GM19452 (cell line): ENCODE data around the gene CEP152.
"Not testable (repeated sequence)": the region's sequence is repeated elsewhere in the genome, so short reads cannot be mapped to it uniquely, and the experiment has no call there.

Source experiments
- ATAC-seq: cut with Tn5 transposase; IDR thresholded peaks from one replicate; pipeline ENCODE4 v1.9.1; 2021; ENCODE audit not compliant: unreplicated experiment

CEP152 gene, protein sequence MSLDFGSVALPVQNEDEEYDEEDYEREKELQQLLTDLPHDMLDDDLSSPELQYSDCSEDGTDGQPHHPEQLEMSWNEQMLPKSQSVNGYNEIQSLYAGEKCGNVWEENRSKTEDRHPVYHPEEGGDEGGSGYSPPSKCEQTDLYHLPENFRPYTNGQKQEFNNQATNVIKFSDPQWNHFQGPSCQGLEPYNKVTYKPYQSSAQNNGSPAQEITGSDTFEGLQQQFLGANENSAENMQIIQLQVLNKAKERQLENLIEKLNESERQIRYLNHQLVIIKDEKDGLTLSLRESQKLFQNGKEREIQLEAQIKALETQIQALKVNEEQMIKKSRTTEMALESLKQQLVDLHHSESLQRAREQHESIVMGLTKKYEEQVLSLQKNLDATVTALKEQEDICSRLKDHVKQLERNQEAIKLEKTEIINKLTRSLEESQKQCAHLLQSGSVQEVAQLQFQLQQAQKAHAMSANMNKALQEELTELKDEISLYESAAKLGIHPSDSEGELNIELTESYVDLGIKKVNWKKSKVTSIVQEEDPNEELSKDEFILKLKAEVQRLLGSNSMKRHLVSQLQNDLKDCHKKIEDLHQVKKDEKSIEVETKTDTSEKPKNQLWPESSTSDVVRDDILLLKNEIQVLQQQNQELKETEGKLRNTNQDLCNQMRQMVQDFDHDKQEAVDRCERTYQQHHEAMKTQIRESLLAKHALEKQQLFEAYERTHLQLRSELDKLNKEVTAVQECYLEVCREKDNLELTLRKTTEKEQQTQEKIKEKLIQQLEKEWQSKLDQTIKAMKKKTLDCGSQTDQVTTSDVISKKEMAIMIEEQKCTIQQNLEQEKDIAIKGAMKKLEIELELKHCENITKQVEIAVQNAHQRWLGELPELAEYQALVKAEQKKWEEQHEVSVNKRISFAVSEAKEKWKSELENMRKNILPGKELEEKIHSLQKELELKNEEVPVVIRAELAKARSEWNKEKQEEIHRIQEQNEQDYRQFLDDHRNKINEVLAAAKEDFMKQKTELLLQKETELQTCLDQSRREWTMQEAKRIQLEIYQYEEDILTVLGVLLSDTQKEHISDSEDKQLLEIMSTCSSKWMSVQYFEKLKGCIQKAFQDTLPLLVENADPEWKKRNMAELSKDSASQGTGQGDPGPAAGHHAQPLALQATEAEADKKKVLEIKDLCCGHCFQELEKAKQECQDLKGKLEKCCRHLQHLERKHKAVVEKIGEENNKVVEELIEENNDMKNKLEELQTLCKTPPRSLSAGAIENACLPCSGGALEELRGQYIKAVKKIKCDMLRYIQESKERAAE (N-terminal part only)

DNA sequence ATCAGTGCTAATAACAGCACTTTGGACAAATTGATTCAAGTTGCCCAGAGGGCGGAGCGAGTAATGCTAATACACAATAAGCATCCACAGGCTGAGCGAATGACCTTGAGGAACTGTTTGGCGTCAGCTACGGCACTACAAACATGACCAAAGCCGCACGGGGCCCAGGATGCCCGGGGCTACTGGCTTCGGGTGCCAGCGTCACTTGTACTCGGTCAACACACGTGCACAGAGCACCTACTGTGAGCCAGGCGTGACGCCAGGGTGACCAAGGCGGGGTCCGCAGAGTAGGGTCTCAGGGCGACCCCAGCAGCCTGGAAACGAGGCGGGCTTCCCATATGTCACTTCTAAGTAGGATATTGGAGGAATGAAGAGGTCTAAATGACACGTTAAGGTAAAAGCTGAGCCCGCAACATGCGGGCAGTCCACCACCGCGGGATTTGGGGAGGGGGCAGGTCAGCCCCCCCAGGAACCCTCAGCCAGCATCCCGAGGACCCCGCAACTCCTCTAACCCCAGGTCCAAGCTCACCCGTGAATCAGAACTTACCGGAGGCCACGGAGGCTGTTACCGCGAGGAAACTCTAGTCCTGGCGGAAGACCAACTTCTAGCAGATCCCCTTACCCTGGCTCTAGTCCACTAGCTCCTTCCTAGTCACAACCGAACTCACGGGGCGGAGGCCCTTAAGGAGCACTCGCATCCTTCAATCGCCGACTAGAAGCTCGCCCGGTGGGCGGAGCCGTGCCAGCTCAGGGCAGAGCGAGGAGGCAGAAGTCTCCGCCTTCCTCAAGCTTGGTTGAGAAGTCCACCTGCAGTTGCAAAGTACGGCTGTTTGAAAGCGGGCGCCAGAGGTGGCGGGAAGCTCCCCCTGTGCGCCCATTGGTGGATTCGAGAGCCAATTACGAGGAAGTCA, at the start of gene CEP152:
CEP152 (minus strand) TSS at position 656 of the 911 bp plus-strand sequence. CDS start 5,420 bp downstream, outside the sequence.
- peak; percentile 95 for ATAC-seq

DNA sequence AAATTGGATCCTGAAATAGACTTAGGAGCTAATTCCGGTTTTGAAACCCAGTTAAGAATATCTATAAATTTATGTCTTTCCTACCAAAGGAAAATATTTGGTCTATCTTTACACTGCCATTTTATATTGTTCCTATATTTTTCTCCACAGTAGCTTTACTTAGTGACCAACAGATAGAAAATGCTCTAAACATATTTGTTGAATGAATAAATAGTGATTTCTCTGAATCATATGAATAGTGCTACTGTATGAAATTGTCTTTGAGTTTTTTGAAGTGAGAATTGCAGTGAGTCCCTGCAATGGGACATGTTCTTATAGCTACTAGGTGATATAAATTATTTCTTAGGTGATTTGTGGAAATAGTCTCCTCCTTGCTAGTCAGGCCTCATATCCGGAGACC, 48.6 kb upstream of the CEP152 start:
- no peak for ATAC-seq

DNA sequence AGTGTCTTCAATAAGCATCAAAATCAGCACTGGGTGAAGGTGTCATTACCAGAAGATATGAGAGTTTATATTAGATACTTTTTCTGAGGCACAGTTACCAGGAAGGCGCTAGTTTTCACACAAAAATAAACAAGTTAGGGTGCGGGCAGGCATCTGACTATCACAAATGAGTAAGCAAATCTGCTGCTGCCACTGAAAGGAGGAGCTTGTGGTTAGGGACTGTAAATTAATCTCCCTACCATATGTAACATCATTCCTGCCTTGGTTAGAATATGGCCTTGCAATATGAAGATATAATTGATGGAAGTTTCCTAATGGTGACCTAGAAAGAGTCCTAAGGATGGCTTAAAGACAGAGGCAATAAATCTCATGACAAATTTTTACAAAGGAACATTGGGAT, 47.5 kb upstream of the CEP152 start:
- ATAC-seq, result no peak

DNA sequence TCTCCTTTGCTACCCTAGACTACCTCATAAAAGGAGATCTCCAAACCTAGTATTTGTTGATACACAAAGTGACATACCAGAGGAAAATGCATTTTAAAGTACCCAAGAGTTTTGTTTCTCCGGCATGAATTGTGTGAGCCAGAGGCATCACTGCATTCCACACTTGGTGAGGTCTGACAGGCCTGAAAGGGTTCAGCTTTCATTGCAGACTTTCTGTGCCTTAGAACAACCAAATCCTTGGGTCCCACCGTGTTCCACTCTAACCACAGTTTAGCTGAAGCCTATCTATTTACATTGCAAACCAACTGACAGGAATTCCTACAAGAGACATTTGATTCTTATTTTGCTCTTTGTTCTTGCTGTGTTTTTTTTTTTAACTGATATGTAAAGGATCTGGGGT, 46.1 kb upstream of the CEP152 start:
- ATAC-seq, result no peak

DNA sequence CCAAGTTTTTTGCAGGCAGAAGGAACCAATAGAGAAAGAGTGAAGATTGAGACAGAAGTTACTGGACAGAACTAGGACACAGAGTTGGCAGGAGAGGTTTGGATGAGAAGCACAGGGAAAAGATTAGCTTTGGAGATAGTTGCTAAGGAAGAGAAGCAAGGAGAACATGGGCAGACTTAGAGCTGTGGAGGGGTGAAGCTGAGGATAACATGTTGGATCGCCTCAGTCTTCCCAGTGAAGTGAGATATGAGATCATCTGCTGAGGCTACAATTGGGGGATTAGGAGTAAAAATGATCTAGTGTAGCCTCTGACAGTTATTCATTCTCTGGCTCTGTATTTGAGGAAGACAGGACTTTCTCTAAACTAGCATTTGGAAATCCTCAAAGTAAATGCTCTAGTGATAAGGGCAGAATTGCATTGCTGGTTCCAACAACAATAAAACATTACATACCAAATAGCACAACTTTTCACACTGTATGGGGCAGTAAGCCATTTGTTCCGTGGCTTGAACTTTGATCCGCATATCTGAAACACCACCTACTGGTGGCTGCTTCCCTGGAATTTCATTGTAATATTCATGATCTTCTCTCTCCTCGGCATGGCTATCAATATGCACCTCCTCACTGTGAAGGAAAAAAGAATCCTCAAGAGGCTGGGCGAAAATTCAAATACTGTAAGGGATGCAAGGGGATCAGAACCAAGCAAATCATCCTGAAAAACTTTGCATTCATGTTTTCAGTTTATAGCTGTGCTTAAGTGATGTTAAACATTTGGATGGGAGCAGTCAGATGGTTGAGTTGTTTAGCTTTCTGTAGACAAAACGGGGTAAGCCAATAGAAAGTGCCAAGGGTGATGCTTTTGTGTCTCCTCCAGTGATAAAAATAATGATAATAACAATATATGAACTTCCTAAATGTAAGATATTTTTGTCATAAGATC, 44.9 kb upstream of the CEP152 start:
- ATAC-seq, result no peak

DNA sequence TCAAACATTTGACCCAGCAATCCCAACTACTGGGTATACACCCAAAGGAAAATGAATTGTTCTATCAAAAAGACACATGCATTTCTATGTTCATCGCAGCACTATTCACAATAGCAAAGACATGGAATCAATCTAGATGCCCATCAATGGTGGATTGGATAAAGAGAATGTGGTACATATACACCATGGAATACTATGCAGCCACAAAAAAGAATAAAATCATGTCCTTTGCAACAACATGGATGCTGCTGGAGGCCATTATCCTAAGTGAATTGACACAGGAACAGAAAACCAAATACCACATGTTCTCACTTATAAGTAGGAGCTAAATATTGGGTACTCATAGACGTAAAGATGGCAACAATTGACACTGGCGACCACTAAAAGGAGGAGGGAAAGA, 43.6 kb upstream of the CEP152 start:
- ATAC-seq, result not testable (repeated sequence)

DNA sequence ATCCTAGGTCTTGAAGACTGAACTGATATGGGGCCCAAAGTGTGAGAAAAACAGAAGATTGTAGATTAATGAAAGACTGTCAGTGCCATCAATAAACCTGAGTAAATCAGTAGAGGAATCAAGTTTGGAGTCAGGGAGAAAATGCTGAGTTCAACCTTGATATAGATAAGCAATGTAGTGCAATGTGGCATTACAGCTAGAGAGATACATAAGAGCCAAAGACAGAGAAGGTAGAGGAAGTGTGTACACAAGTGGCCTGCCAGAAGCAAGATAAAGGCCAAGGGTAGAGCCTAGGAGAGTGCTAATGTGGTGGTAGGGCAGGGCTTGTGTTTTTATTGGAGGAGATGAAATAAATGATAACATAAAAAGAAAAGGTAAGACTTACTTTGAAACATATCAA, 41.1 kb upstream of the CEP152 start:
- no peak for ATAC-seq

DNA sequence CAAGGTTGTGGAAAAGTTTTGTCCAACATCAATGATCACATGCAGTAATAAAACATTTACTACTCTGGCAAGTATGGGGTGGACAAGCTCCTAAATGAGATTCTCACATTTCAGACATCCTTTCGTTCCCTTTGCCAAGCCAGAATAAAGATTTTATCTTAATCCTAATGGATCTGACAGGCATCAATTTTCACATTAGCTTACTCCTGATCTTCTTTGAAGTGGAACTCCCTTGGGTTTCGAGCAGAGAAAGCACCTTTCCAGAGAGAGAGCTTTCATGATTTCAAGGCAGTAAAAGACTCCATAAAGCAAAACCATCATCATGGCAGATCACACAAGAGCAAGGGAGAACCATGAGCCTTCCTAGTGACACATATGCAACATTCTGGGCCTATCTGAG, 39.8 kb upstream of the CEP152 start:
- no peak for ATAC-seq

DNA sequence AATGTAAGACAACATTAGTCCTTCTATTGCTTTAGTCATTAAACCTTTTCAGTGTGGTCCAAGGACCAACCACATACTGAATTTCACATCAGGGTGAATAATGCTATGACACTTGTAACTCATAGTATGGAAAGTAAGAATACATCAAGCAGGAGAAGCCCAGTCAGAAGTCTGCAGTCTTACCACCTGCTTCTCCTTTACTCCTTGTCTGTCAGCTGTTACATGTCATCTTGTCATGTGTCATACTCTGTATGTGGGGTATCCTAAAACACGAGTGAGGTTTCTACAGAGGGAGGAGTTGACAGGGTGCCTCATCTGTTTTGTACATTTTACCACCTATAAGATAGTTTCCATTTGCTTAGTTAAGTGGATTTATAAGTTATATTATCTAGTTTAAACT, 34.3 kb upstream of the CEP152 start:
- no peak for ATAC-seq

DNA sequence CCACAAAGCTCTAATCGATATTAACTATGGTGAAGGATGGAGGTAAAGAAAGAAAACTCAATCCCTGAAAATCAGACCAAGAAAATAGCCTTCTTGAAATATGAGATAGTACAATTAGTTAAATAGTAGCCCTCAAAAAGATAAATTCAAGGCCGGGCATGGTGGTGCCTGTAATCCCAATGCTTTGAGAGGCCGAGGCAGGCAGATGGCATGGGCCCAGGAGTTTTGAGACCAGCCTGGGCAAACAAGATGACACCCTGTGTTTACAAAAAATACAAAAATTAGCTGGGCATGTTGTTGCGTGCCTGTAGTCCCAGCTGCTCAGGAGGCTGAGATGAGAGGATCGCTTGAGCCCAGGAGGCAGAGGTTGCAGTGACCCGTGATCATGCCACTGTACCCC, 31.6 kb upstream of the CEP152 start:
- no peak for ATAC-seq

DNA sequence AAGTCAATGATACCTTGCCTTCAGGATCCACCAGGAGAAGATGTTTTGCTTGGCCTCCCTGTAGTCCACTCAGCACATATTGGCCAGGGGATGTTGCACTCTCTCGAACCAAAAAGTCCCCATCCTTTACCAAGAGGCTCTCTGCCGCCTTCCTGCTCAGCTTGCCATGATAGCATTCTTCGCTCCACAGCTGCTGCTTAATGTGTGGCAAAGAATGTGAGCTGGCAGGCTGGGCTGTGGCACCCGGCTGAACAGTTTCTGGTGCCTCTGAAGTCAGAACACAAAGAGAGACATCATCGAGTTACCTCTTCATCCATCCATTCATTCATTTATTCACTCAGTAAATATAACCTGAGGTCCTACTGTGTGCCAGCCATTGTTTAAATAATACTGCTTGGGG, 23.9 kb upstream of the CEP152 start:
- ATAC-seq, result no peak

DNA sequence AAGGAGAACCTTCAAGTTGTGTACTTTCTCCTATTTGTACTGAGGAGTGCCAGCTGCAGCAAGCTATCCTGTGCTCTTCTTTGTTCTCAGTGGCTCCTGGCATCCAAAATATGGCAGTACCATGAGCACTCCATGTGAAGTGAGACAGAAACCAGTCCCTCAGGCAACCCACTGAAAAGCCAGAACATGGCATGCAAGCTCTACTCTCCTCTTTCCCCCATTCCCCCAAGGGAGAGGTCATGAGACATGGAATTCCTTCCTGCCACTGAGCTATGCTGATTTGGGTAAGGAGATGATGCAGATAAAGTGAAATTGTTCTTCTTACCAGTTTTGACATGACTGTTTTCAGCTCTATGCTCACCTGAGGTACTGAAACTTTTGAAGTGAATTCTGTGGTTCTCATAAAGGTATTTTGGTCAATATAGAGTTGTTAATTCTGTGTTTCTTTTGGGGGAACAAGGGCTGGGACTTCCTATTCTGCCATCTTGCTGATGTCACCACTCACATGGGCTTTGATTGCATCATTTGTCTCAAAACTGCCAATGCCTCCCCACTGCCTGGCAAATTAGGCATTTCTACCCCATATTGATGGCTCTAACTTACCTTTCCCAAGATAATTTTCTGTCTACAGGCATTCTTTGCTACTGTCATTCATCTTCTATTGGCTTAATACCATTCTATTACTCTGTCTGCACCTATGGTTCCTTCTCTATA, 22.8 kb upstream of the CEP152 start:
- no peak for ATAC-seq

DNA sequence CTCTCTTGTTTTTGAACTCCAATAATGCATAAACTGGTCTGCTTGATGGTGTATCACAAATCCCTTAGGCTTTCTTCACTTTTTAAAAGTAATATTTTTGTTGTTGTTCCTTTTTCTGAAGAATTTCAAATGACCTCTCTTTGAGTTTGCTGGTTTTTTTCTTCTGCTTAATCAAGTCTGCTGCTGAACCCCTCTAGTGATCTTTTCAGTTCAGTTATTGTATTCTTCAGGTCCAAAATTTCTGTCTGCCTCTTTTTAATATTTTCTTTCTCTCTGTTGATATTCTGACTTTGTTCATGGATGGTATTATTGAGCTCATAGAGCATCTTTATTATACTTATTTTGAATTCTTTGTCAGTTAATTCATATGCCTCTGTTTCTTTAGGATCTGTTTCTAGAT, 21.8 kb upstream of the CEP152 start:
- no peak for ATAC-seq

DNA sequence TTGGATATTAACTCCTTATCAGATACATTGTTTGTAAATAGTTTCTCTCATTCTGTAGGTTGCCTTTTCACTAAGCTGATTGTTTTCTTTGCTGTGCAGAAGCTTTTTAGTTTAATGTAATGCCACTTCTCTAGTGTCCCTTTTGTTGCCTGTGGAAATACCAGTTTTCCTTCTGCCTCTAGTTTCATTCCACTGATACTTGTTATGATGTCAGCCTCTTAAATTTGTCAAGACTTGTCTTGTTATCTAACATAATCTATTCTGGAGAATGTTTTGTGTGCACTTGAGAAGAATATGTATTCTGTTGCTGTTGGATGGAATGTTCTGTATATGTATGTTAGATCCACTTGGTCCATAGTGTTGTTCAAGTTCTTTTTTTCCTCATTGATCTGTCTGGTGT, 18.0 kb upstream of the CEP152 start:
- ATAC-seq, result no peak

DNA sequence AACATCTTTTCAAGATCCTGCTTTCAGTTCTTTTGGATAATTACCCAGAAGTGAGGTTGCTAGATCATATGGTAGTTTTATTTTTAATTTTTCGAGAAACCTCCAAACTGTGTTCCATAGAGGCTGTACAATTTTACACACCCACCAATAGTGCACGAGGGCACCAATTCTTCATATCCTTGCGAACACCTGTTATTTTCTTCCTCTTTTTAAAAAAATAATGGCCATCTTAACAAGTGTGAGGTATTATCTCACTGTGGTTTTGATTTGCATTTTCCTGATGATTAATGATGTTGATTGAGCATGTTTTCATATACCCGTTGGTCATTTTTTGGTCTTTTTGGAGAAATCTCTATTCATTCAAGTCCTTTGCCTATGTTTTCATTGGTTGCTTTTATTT, 17.6 kb upstream of the CEP152 start:
- no peak for ATAC-seq

DNA sequence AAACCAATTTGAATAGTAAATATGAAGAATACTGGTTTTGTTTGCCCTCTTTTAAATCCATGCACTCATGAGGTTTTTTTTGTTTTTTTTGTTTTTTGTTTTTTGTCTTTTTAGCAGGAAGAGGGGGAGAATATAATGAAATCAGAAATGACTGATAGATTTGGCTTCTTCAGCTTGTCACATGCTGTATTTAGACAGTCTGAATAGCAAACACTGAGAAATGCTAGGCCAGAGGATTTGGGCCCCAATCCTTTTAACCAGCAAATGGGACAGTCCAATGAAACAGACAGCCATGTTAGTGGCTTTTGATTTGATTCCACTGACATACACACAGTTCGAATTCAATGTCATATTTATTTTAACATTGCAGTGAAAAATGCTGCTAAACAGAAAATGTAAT, 14.2 kb upstream of the CEP152 start:
- ATAC-seq, result no peak

DNA sequence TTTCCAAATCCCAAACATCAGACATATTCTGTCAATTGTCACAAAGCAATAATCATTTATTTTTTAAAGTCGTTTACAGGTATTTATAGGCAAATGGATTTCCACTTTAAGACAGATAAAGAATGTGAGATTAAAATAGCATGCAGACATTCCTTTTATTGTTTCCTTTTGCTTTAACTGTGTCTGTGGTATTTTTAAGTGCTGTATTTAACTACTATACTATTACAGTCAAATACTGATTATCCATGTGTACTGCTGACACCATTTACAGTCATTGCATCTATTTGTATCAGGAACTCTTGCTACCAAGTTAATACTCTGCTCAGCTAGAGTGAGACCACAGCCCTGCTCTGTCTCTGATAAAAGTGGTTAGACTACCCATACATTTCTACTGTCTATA, 12.8 kb upstream of the CEP152 start:
- ATAC-seq, result no peak

DNA sequence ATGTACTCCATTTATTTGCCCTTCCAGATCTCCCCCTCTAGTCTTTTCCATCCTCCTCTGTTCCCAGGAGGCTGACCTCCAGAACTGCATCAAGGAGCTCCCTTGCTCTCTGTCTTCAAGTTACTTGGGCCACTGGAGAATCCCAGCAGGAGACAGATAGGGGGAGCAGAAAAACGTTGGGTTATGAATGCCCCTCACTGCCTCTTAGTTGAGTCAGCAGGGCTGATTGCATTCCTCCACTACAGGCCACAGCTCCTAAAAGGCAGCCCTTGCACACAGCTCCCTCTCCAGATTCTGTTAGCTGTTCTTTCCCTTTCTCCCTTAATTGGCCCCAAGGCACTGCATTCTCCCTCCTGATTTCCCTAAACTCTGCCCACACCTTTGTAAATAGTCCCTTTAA, 12.4 kb upstream of the CEP152 start:
- no peak for ATAC-seq

DNA sequence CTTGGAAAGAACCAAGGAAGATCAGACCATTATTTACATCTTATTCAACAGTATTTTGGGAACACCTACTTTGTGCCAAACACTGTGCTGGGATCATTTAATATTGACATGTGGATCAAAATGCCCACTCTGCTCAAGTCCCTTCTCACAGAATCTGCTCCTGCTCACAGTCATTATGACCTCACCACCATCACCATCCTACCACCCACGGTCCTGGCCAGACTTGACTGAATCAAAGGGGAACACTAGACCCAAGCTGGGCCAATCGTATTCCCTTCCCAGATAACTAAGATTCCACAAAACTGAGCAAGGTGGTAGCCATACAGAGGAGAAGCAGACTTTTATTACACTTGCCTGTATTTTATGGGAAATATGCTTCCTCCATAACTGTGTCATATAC, 3.4 kb upstream of the CEP152 start:
- ATAC-seq, result no peak
